PC-3 (cell line): Measurements from ENCODE around the gene GATM. TPM values are rescaled to one million over a fixed set of nuclear protein-coding genes. Genes with fewer than 3 reads are reported as not detected.

Experiments used
- ATAC-seq: fragments of 200-7000 bp; cut with Tn5 transposase; 2 replicates; pipeline ENCODE4 v1.9.1; 2020; ENCODE audit warnings: mild to moderate bottlenecking, moderate library complexity
- BruUV-seq: library from RNA; stranded (reverse); fragments of 400-500 nt; replicated peaks from 2 replicates; lab custom pipeline; 2021; lab: Mats Ljungman, UMichigan
- CTCF ChIA-PET: fragments of 300-600 bp; sonication (Branson Sonifier 250); formaldehyde crosslinking; loops from one replicate; lab custom pipeline; 2022; ENCODE audit warnings: antibody characterized with exemption; lab: Charles Lee
- POLR2A ChIA-PET: fragments of 300-600 bp; sonication (Branson Sonifier 250); formaldehyde crosslinking; loops from one replicate; lab custom pipeline; 2022; ENCODE audit warnings: antibody characterized with exemption; ENCODE audit not compliant: unreplicated experiment; lab: Charles Lee
- DNase-seq: peaks from one replicate; pipeline ENCODE4 v3.0.0-alpha.2; 2015
- H2AFZ ChIP-seq: fragments of 300-600 bp; sonication (generic); 2 replicates; pipeline ENCODE4 v1.6.0; 2016; ENCODE audit warnings: antibody characterized with exemption, low read length
- H3F3A ChIP-seq: fragments of 300-600 bp; sonication (generic); one replicate; pipeline ENCODE4 v1.6.0; 2017; ENCODE audit warnings: antibody characterized with exemption, low read length, control low read depth, mild to moderate bottlenecking; ENCODE audit not compliant: unreplicated experiment
- H3K27ac ChIP-seq: fragments of 300-600 bp; sonication (generic); 2 replicates; pipeline ENCODE4 v1.5.1; 2016; ENCODE audit warnings: mild to moderate bottlenecking, low read length
- H3K27me3 ChIP-seq: fragments of 300-600 bp; sonication (generic); 2 replicates; pipeline ENCODE4 v1.6.1; 2016; ENCODE audit warnings: low read length, mixed read lengths
- H3K36me3 ChIP-seq: fragments of 300-600 bp; sonication (generic); 2 replicates; pipeline ENCODE4 v1.6.1; 2016; ENCODE audit warnings: low read depth, mixed run types, low read length, mixed read lengths
- H3K4me1 ChIP-seq: fragments of 300-600 bp; sonication (generic); 2 replicates; pipeline ENCODE4 v1.5.1; 2016; ENCODE audit warnings: low read length; ENCODE audit not compliant: insufficient read depth
- H3K4me2 ChIP-seq: fragments of 300-600 bp; sonication (generic); 2 replicates; pipeline ENCODE4 v1.6.0; 2016; ENCODE audit warnings: low read length
- H3K4me3 ChIP-seq: fragments of 300-600 bp; sonication (generic); 2 replicates; pipeline ENCODE4 v1.5.1; 2016; ENCODE audit warnings: mild to moderate bottlenecking, low read length, mixed read lengths
- H3K79me2 ChIP-seq: fragments of 300-600 bp; sonication (generic); 2 replicates; pipeline ENCODE4 v1.6.1; 2017; ENCODE audit warnings: low read length, mixed read lengths
- H3K9ac ChIP-seq: fragments of 300-600 bp; sonication (generic); 2 replicates; pipeline ENCODE4 v1.6.0; 2016; ENCODE audit warnings: mild to moderate bottlenecking, low read length
- H3K9me2 ChIP-seq: fragments of 300-600 bp; sonication (generic); replicated peaks from 2 replicates; pipeline ENCODE4 v1.6.1; 2016; ENCODE audit warnings: mixed run types, low read length, mixed read lengths
- H3K9me3 ChIP-seq: fragments of 300-600 bp; sonication (generic); 2 replicates; pipeline ENCODE4 v1.6.1; 2016; ENCODE audit warnings: low read length, mixed read lengths
- H4K20me1 ChIP-seq: fragments of 300-600 bp; sonication (generic); 2 replicates; pipeline ENCODE4 v1.6.1; 2016; ENCODE audit warnings: low read length, mixed read lengths
- EZH2 ChIP-seq: fragments of 300-600 bp; sonication (generic); IDR thresholded peaks from one replicate; pipeline ENCODE4 v1.6.1; 2017; ENCODE audit warnings: antibody characterized with exemption, mild to moderate bottlenecking, low read length; ENCODE audit not compliant: unreplicated experiment
- EZH2phosphoT487 ChIP-seq: fragments of 300-600 bp; sonication (generic); IDR thresholded peaks from 2 replicates; pipeline ENCODE4 v1.6.1; 2018; ENCODE audit warnings: mild to moderate bottlenecking, antibody characterized with exemption, low read length, borderline replicate concordance
- intact Hi-C: fragments of 100-400 bp; cut with micrococcal nuclease; formaldehyde crosslinking; loops from 2 replicates; pipeline ENCODE4 v1.9.0; 2023
- total RNA-seq: library from RNA; depleted of rRNA; stranded (reverse); fragments of >200 nt; gene quantifications from 2 replicates; pipeline ENCODE4 v1.2.3, GENCODE V29; 2014
- TF ChIP-seq, protein P1 (sequence below): fragments of 300-600 bp; sonication (generic); conservative IDR thresholded peaks from 2 replicates; pipeline ENCODE4 v1.5.1; 2017; ENCODE audit warnings: antibody characterized with exemption, low read depth, mild to moderate bottlenecking, low read length

The GATM gene
- total RNA-seq, 1 experiment from 2014 or later, result 0.87 TPM

DNA sequence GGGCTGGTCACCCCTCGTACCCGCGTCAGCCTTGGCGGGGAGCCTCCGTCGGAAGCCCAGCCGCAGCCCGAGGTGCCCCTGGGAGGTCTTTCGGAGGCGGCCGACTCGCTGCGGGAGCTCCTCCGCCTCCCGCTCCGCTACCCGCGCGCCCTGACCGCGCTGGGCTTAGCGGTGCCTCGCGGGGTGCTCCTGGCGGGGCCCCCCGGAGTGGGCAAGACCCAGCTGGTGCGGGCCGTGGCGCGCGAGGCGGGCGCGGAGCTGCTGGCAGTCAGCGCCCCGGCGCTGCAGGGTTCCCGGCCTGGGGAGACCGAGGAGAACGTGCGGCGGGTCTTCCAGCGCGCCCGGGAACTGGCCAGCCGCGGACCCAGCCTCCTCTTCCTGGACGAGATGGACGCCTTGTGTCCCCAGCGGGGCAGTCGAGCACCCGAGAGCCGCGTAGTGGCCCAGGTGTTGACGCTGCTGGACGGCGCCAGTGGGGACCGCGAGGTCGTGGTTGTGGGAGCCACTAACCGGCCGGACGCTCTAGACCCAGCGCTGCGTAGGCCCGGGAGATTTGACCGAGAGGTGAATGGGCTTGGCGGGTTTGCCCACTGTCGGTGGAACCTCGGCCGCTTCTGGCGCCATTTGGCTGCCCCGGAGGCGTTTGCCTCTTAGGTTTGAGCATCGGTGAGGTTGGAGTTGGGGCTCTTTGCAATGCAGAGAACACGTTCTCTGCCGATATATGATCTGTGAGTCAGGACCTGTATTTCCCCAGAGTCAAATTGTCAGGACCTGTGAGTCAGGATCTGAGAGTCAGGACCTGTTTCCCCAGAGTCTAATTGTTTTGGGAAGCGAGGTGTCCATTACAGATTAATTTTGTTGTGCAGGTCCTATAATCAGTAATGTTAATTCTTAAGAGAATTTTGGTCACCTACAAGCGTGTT is 24.9 kb upstream of the GATM start:
- H4K20me1 ChIP-seq, result peaks cover 11% of the 10 kb centered on the region
- H3K27me3 ChIP-seq, result no peaks in the 10 kb centered on the region
- no peaks in the 10 kb centered on the region for H3K9me3 ChIP-seq
- H2AFZ ChIP-seq, result peak overlapping the region; percentile 97
- DNase-seq (peak; percentile 77), ATAC-seq (peak; percentile 24)
- peak overlapping the region; percentile 98 for H3K4me2 ChIP-seq
- TSS peak; percentile 35 for BruUV-seq
- TF ChIP-seq EZH2phosphoT487 (no peak), EZH2 (no peak)
- TF ChIP-seq, protein P1, sequence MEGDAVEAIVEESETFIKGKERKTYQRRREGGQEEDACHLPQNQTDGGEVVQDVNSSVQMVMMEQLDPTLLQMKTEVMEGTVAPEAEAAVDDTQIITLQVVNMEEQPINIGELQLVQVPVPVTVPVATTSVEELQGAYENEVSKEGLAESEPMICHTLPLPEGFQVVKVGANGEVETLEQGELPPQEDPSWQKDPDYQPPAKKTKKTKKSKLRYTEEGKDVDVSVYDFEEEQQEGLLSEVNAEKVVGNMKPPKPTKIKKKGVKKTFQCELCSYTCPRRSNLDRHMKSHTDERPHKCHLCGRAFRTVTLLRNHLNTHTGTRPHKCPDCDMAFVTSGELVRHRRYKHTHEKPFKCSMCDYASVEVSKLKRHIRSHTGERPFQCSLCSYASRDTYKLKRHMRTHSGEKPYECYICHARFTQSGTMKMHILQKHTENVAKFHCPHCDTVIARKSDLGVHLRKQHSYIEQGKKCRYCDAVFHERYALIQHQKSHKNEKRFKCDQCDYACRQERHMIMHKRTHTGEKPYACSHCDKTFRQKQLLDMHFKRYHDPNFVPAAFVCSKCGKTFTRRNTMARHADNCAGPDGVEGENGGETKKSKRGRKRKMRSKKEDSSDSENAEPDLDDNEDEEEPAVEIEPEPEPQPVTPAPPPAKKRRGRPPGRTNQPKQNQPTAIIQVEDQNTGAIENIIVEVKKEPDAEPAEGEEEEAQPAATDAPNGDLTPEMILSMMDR, result no peak
- intact Hi-C loops, result no loop called here
- POLR2A ChIA-PET, result no interaction called here
- H3K79me2 ChIP-seq, result peaks cover 62% of the 10 kb centered on the region
- no peaks in the 10 kb centered on the region for H3F3A ChIP-seq
- peak overlapping the region; percentile 96 for H3K9ac ChIP-seq
- CTCF ChIA-PET, result no interaction called here
- peaks cover 36% of the 10 kb centered on the region for H3K4me1 ChIP-seq
- no peaks in the 10 kb centered on the region for H3K9me2 ChIP-seq
- peak overlapping the region; percentile 70 for H3K27ac ChIP-seq
- H3K36me3 ChIP-seq, result peaks cover 27% of the 10 kb centered on the region
- peak overlapping the region; percentile 92 for H3K4me3 ChIP-seq

- intact Hi-C loops, result no loop called here
- Histone ChIP-seq H2AFZ (peak overlapping the region; percentile 97), H3K79me2 (peaks cover 59% of the 10 kb centered on the region), H3K4me2 (peak overlapping the region; percentile 98), H3F3A (no peaks in the 10 kb centered on the region), H3K9ac (peak overlapping the region; percentile 96), H4K20me1 (peaks cover 11% of the 10 kb centered on the region), H3K9me3 (no peaks in the 10 kb centered on the region), H3K27ac (peak overlapping the region; percentile 70), H3K36me3 (peaks cover 18% of the 10 kb centered on the region), H3K4me3 (peak overlapping the region; percentile 92), H3K9me2 (no peaks in the 10 kb centered on the region), H3K27me3 (no peaks in the 10 kb centered on the region), H3K4me1 (peaks cover 36% of the 10 kb centered on the region)
- ATAC-seq, result peak; percentile 90
- POLR2A ChIA-PET, result interaction anchor here (0.6 kb wide), 1 partner anchor 55 kb away, joined by 4 read pairs; no protein-coding TSS in a partner anchor
- CTCF ChIA-PET, result interaction anchor here (0.7 to 1.0 kb wide), 3 partner anchors 56 to 200 kb away, joined by 3 to 5 read pairs (median 4); no protein-coding TSS in a partner anchor
- DNase-seq, result peak; percentile 99
- TF ChIP-seq, protein P1, result no peak
- no peak for TF ChIP-seq EZH2
- no peak for TF ChIP-seq EZH2phosphoT487
- no TSS peak for BruUV-seq
Observed at GRCh38 chr15:45402162-45402954, 24.0 kb upstream of the GATM start.
